Neural progenitor cell (in vitro differentiated cells): ENCODE results near the gene KRT25.

Experiments used
- EZH2 ChIP-seq: fragments of 200-600 bp; sonication (generic); IDR thresholded peaks from 2 replicates; pipeline ENCODE4 v1.6.1; 2017; ENCODE audit warnings: antibody characterized with exemption, mild to moderate bottlenecking, moderate library complexity
- EZH2phosphoT487 ChIP-seq: fragments of 200-600 bp; sonication (generic); IDR thresholded peaks from 2 replicates; pipeline ENCODE4 v1.6.1; 2017; ENCODE audit warnings: antibody characterized with exemption
- TF ChIP-seq, protein P1 (sequence below): fragments of 200-600 bp; sonication (generic); IDR thresholded peaks from 2 replicates; pipeline ENCODE4 v1.5.1; 2017; ENCODE audit warnings: antibody characterized with exemption, mild to moderate bottlenecking

DNA sequence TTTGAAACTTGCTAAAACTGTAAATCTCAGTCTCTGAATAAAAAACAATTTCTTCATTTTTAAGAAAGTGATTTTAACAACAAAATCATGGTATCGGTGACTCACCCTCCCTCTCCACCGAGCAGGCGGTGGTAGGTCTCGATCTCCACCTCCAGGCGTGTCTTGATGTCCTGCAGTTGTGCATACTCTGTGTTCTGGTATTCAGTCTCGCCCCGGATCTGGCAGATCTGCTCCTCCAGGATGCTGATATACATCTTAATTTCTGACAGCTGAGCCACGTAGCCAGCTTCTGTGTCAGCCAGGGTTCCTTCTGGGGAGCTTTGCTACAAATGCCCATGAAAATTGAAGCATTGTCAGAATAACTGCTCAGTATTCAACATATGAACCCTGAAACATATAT lies 36.2 kb downstream of the KRT25 start:
- TF ChIP-seq, protein P1, sequence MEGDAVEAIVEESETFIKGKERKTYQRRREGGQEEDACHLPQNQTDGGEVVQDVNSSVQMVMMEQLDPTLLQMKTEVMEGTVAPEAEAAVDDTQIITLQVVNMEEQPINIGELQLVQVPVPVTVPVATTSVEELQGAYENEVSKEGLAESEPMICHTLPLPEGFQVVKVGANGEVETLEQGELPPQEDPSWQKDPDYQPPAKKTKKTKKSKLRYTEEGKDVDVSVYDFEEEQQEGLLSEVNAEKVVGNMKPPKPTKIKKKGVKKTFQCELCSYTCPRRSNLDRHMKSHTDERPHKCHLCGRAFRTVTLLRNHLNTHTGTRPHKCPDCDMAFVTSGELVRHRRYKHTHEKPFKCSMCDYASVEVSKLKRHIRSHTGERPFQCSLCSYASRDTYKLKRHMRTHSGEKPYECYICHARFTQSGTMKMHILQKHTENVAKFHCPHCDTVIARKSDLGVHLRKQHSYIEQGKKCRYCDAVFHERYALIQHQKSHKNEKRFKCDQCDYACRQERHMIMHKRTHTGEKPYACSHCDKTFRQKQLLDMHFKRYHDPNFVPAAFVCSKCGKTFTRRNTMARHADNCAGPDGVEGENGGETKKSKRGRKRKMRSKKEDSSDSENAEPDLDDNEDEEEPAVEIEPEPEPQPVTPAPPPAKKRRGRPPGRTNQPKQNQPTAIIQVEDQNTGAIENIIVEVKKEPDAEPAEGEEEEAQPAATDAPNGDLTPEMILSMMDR = no peak
- TF ChIP-seq EZH2phosphoT487 (no peak), EZH2 (no peak)
